HEK293 (cell line): ENCODE data around the gene SRP72.

Experiments
- CTCF ChIA-PET: fragments of 350-600 bp; formaldehyde crosslinking; extraction: SDS; loops from one replicate; lab custom pipeline; 2021; ENCODE audit warnings: antibody characterized with exemption; lab: Yijun Ruan, JAX
- POLR2A ChIA-PET: fragments of 300-600 bp; formaldehyde crosslinking; extraction: SDS; loops from one replicate; lab custom pipeline; 2020; ENCODE audit warnings: antibody characterized with exemption, inconsistent platforms; lab: Yijun Ruan, JAX
- H3K27ac ChIP-seq: fragments of 200-500 bp; sonication (Bioruptor generic); 2 replicates; pipeline ENCODE4 v1.5.1; 2014; ENCODE audit warnings: low read depth, low read length, control low read depth, inconsistent platforms; ENCODE audit errors: extremely low read depth
- H3K36me3 ChIP-seq, 2 experiments: fragments of 200-500 bp in 1 of 2; sonication (Bioruptor generic) in 1 of 2; 1 replicate in 1 of 2; 2 replicates in 1 of 2; pipeline ENCODE4 v1.5.1; 2014 to 2017; ENCODE audit warnings: inconsistent platforms in 2 of 2, low read length in 2 of 2; ENCODE audit not compliant: control insufficient read depth in 2 of 2, insufficient read depth in 1 of 2
- H3K4me1 ChIP-seq: fragments of 200-500 bp; sonication (Bioruptor generic); 2 replicates; pipeline ENCODE4 v1.5.1; 2014; ENCODE audit warnings: mild to moderate bottlenecking, low read length, inconsistent platforms; ENCODE audit not compliant: control insufficient read depth, insufficient read depth
- H3K4me3 ChIP-seq: 2 replicates; pipeline ENCODE4 v1.5.1; 2011; ENCODE audit warnings: low read depth, mild to moderate bottlenecking, control low read depth, low read length, moderate library complexity
- H3K9me3 ChIP-seq: fragments of 200-500 bp; sonication (Bioruptor generic); 2 replicates; pipeline ENCODE4 v1.5.1; 2014; ENCODE audit warnings: low read depth, low read length, inconsistent platforms; ENCODE audit not compliant: control insufficient read depth, insufficient read depth
- AEBP2 ChIP-seq: fragments of 450-650 bp; formaldehyde crosslinking; IDR thresholded peaks from 2 replicates; pipeline ENCODE4 v1.5.1; 2016; ENCODE audit warnings: missing biosample characterization, missing genetic modification characterization, borderline replicate concordance
- GLI2 ChIP-seq: fragments of 450-650 bp; formaldehyde crosslinking; IDR thresholded peaks from 2 replicates; pipeline ENCODE4; 2017; ENCODE audit warnings: missing biosample characterization, missing genetic modification characterization, low read depth, borderline replicate concordance
- GLIS2 ChIP-seq: fragments of 450-650 bp; formaldehyde crosslinking; IDR thresholded peaks from 2 replicates; pipeline ENCODE4 v1.5.1; 2016; ENCODE audit warnings: missing biosample characterization, missing genetic modification characterization
- KLF10 ChIP-seq: fragments of 450-650 bp; IDR thresholded peaks from 2 replicates; pipeline ENCODE4 v1.5.1; 2018; ENCODE audit warnings: missing biosample characterization, mild to moderate bottlenecking, missing genetic modification characterization
- KLF17 ChIP-seq: fragments of 450-650 bp; formaldehyde crosslinking; IDR thresholded peaks from 2 replicates; pipeline ENCODE4 v1.5.1; 2016; ENCODE audit warnings: missing biosample characterization, missing genetic modification characterization
- TSHZ1 ChIP-seq: fragments of 450-650 bp; formaldehyde crosslinking; IDR thresholded peaks from 2 replicates; pipeline ENCODE4 v1.5.1; 2016; ENCODE audit warnings: missing biosample characterization, missing genetic modification characterization, borderline replicate concordance
- ZBTB44 ChIP-seq: fragments of 450-650 bp; IDR thresholded peaks from 2 replicates; pipeline ENCODE4 v1.5.1; 2018; ENCODE audit warnings: missing biosample characterization, mild to moderate bottlenecking, missing genetic modification characterization
- ZBTB7A ChIP-seq: fragments of 450-650 bp; formaldehyde crosslinking; IDR thresholded peaks from 2 replicates; pipeline ENCODE4 v1.5.1; 2016; ENCODE audit warnings: low read depth, missing biosample characterization, missing genetic modification characterization
- ZFP37 ChIP-seq: fragments of 450-650 bp; formaldehyde crosslinking; IDR thresholded peaks from 2 replicates; pipeline ENCODE4 v1.5.1; 2016; ENCODE audit warnings: missing biosample characterization, missing genetic modification characterization
- ZNF132 ChIP-seq: fragments of 450-650 bp; formaldehyde crosslinking; IDR thresholded peaks from 2 replicates; pipeline ENCODE4 v1.5.1; 2017; ENCODE audit warnings: missing biosample characterization, missing genetic modification characterization, borderline replicate concordance
- ZNF19 ChIP-seq: fragments of 450-650 bp; formaldehyde crosslinking; IDR thresholded peaks from 2 replicates; pipeline ENCODE4; 2016; ENCODE audit warnings: missing biosample characterization, missing genetic modification characterization, low read depth
- ZNF449 ChIP-seq: fragments of 450-650 bp; formaldehyde crosslinking; IDR thresholded peaks from 2 replicates; pipeline ENCODE4 v1.5.1; 2017; ENCODE audit warnings: missing biosample characterization, mild to moderate bottlenecking, missing genetic modification characterization, moderate library complexity
- ZNF501 ChIP-seq: fragments of 450-650 bp; formaldehyde crosslinking; IDR thresholded peaks from 2 replicates; pipeline ENCODE4 v1.5.1; 2016; ENCODE audit warnings: missing biosample characterization, missing genetic modification characterization
- ZNF510 ChIP-seq: fragments of 450-650 bp; formaldehyde crosslinking; IDR thresholded peaks from 2 replicates; pipeline ENCODE4 v1.5.1; 2018; ENCODE audit warnings: mild to moderate bottlenecking, missing genetic modification characterization, missing biosample characterization; ENCODE audit not compliant: insufficient replicate concordance
- ZNF549 ChIP-seq: fragments of 450-650 bp; IDR thresholded peaks from 2 replicates; pipeline ENCODE4 v1.5.1; 2018; ENCODE audit warnings: missing biosample characterization, missing genetic modification characterization, mild to moderate bottlenecking, inconsistent platforms, moderate library complexity
- ZNF645 ChIP-seq: fragments of 450-650 bp; formaldehyde crosslinking; IDR thresholded peaks from 2 replicates; pipeline ENCODE4; 2016; ENCODE audit warnings: missing biosample characterization, missing genetic modification characterization
- ZSCAN5A ChIP-seq: fragments of 450-650 bp; formaldehyde crosslinking; IDR thresholded peaks from 2 replicates; pipeline ENCODE4 v1.5.1; 2016; ENCODE audit warnings: missing biosample characterization, missing genetic modification characterization

Gene SRP72

GRCh38 chr4:56438766-56439165 is 28.7 kb upstream of the SRP72 start (continued):
- no peak for TF ChIP-seq ZBTB7A (tag by site-specific recombination)
- TF ChIP-seq GLIS2 (tag by site-specific recombination) = no peak
- TF ChIP-seq ZNF510 (tag by site-specific recombination) = no peak
- no peak for TF ChIP-seq ZNF549 (tag by site-specific recombination)
- TF ChIP-seq KLF10 (tag by site-specific recombination) = no peak

GRCh38 chr4:56440983-56441382 is 26.4 kb upstream of the SRP72 start:
- no peak for TF ChIP-seq ZNF19 (tag by site-specific recombination)
- no peak for TF ChIP-seq ZNF449 (tag by site-specific recombination)
- no peak for TF ChIP-seq KLF17 (tag by site-specific recombination)
- H3K27ac ChIP-seq = no peak overlapping the region
- H3K9me3 ChIP-seq = no peaks in the 10 kb centered on the region
- CTCF ChIA-PET = interaction anchor here (0.6 kb wide), 1 partner anchor 1252 kb away, joined by 3 read pairs; no protein-coding TSS in a partner anchor
- peaks cover 14 to 64% of the 10 kb centered on the region in 2 experiments; a peak in 2 of 3 replicates for H3K36me3 ChIP-seq
- H3K4me1 ChIP-seq = no peaks in the 10 kb centered on the region
- no peak overlapping the region for H3K4me3 ChIP-seq
- POLR2A ChIA-PET = no interaction called here

- no peak for TF ChIP-seq ZNF645
Measured at GRCh38 chr4:56444719-56445118, 22.7 kb upstream of the SRP72 start.

GRCh38 chr4:56445699-56446098 is 21.7 kb upstream of the SRP72 start:
- Histone ChIP-seq H3K36me3 (peaks cover 14 to 96% of the 10 kb centered on the region in 2 experiments), H3K4me1 (no peaks in the 10 kb centered on the region), H3K4me3 (no peak overlapping the region), H3K9me3 (no peaks in the 10 kb centered on the region), H3K27ac (no peak overlapping the region)
- ChIA-PET POLR2A (no interaction called here), CTCF (no interaction called here)
- no peak for TF ChIP-seq ZSCAN5A (tag by site-specific recombination)
- TF ChIP-seq TSHZ1 (tag by site-specific recombination) = no peak
- no peak for TF ChIP-seq ZBTB44
- TF ChIP-seq AEBP2 (tag by site-specific recombination) = no peak
- no peak for TF ChIP-seq GLI2 (tag by site-specific recombination)
- no peak for TF ChIP-seq ZNF501 (tag by site-specific recombination)
- TF ChIP-seq ZNF132 (tag by site-specific recombination) = no peak
- no peak for TF ChIP-seq ZFP37 (tag by site-specific recombination)

More at GRCh38 chr4:56444719-56445118, 22.7 kb upstream of the SRP72 start:
- Histone ChIP-seq H3K4me1 (no peaks in the 10 kb centered on the region), H3K27ac (no peak overlapping the region), H3K36me3 (peaks cover 14 to 96% of the 10 kb centered on the region in 2 experiments), H3K9me3 (no peaks in the 10 kb centered on the region), H3K4me3 (no peak overlapping the region)
- ChIA-PET POLR2A (interaction anchor here (0.9 kb wide), 1 partner anchor 9 kb away, joined by 3 read pairs; the partner anchor contains the start of gene PAICS), CTCF (no interaction called here)
